Thyroid gland (tissue), 4 donors: Measurements from ENCODE around the gene COL4A1. TPM values are rescaled to one million over a fixed set of nuclear protein-coding genes. Genes with fewer than 3 reads are reported as not detected.

Experiments used
- DNase-seq, 2 donors: peaks; one replicate each; pipeline ENCODE4 v3.0.0-alpha.2; 2019
- H3K27ac ChIP-seq, 3 donors: fragments of 200-600 bp; sonication (generic); 1 replicate in 2 of 3; 2 replicates in 1 of 3; pipeline ENCODE4 v1.5.1; 2016 to 2019; ENCODE audit warnings: mild to moderate bottlenecking in 1 of 3, moderate library complexity in 1 of 3
- H3K27me3 ChIP-seq: fragments of 200-600 bp; sonication (generic); one replicate; pipeline ENCODE4 v1.5.1; 2019
- H3K36me3 ChIP-seq, 2 donors: fragments of 200-600 bp; sonication (generic); one replicate each; pipeline ENCODE4 v1.5.1; 2016 to 2019
- H3K4me1 ChIP-seq, 2 donors: fragments of 200-600 bp; sonication (generic); one replicate each; pipeline ENCODE4 v1.5.1; 2017 to 2019
- H3K4me3 ChIP-seq, 3 donors: fragments of 200-600 bp; sonication (generic); replicated peaks in 1 of 3; 1 replicate in 2 of 3; 2 replicates in 1 of 3; pipeline ENCODE4 v1.5.1; 2016; ENCODE audit warnings: mild to moderate bottlenecking in 1 of 3
- H3K9me3 ChIP-seq: fragments of 200-600 bp; sonication (generic); one replicate; pipeline ENCODE4 v1.5.1; 2017
- POLR2A ChIP-seq, 2 donors: fragments of 450-650 bp; IDR thresholded peaks; one replicate each; pipeline ENCODE4 v1.6.1; 2017; ENCODE audit warnings: antibody characterized with exemption in 2 of 2, mild to moderate bottlenecking in 2 of 2, moderate library complexity in 1 of 2
- WGBS, 2 donors: methylation state at CpG; one replicate each; pipeline ENCODE4 v1.1.5; 2017; 5-methylcytosine and 5-hydroxymethylcytosine counted together
- intact Hi-C: fragments of 100-400 bp; cut with DNase I; formaldehyde crosslinking; loops from one replicate; pipeline ENCODE4 v1.15.1; 2023
- total RNA-seq, 4 donors: library from RNA; depleted of rRNA; stranded (reverse); fragments of >200 nt; gene quantifications; one replicate each; pipeline ENCODE4 v1.2.3, GENCODE V29; 2016
- TF ChIP-seq, protein P1 (sequence below), 6 experiments: fragments of 200-600 bp in 3 of 6; fragments of 450-650 bp in 3 of 6; sonication (generic) in 3 of 6; IDR thresholded peaks; one replicate each; pipeline ENCODE4 v1.5.1; 2016 to 2019; ENCODE audit warnings: antibody characterized with exemption in 6 of 6, mild to moderate bottlenecking in 2 of 6, inconsistent platforms in 1 of 6, moderate library complexity in 1 of 6

COL4A1 gene
- total RNA-seq, 4 donors from 2014 or later, result 71.3 to 161 (median 112) TPM

DNA sequence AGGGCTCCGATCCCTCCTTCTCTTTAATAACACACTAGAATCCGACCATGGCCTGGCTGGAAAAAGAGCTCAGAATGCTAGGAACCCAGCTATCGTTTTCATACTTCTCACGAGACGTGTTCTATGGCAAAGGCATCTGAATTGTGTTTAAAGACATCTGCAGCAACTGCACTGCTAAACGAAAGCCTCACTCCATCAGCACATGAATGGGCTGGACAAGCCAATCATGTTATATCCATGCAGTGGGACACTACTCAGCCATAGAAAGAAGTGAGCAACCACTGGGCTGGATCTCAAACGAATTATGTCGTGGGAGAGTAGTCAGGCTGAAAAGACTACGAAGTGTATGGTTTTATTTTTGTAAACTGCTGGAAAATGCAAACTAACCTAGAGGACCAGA, 136.1 kb downstream of the COL4A1 start:
- Histone ChIP-seq H3K4me3 (no peak overlapping the region), H3K27ac (no peak overlapping the region), H3K4me1 (no peaks in the 10 kb centered on the region), H3K36me3 (peaks cover 49 to 73% of the 10 kb centered on the region in 2 donors), H3K27me3 (no peaks in the 10 kb centered on the region), H3K9me3 (no peaks in the 10 kb centered on the region)
- intact Hi-C loops, result no loop called here
- no peak for DNase-seq
- WGBS, 2 donors, result 78 to 80% methylated on average over 9 of the region's 9 CpGs
- no peak for TF ChIP-seq POLR2A (IDR thresholded peaks at IDR 0.05)
- TF ChIP-seq, protein P1, sequence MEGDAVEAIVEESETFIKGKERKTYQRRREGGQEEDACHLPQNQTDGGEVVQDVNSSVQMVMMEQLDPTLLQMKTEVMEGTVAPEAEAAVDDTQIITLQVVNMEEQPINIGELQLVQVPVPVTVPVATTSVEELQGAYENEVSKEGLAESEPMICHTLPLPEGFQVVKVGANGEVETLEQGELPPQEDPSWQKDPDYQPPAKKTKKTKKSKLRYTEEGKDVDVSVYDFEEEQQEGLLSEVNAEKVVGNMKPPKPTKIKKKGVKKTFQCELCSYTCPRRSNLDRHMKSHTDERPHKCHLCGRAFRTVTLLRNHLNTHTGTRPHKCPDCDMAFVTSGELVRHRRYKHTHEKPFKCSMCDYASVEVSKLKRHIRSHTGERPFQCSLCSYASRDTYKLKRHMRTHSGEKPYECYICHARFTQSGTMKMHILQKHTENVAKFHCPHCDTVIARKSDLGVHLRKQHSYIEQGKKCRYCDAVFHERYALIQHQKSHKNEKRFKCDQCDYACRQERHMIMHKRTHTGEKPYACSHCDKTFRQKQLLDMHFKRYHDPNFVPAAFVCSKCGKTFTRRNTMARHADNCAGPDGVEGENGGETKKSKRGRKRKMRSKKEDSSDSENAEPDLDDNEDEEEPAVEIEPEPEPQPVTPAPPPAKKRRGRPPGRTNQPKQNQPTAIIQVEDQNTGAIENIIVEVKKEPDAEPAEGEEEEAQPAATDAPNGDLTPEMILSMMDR (IDR thresholded peaks at IDR 0.05), result no peak

DNA sequence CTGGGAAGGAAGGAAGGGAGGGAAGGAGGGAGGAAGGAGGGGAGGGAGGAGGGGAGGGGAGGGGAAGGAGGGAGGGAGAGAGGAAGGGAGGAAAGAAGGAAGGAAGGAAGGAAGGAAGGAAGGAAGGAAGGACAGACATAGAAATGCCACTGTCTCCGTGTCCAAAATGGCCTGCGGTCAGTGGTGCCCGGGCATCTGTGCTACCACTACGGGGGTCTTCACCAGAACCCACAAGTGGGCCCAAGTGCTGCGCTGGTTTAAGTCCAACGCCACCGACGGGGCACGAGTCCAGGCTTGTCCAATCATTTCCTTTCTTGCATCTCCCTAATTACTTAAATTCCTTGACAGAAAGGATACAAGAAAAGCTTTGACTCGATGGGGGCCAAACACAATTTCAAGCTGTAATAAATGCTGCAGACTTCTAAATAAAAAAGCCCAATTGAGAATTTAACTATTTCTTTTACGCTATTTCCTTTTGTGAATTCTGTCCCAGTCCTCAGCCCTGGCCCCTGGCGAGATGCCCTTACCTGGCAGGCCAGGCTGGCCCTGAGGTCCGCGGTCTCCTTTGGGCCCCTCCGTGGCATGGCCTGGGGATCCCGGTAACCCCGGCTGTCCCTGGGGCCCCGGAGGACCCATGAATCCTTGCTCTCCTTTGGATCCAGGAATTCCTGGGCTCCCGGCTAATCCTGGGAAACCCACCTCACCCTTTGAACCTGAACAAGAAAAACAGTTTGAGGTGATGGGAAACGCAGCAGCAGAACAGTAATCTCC, 136.8 kb downstream of the COL4A1 start:
- Histone ChIP-seq H3K9me3 (no peaks in the 10 kb centered on the region), H3K4me3 (no peak overlapping the region), H3K36me3 (peaks cover 48 to 67% of the 10 kb centered on the region in 2 donors), H3K27ac (no peak overlapping the region), H3K27me3 (no peaks in the 10 kb centered on the region), H3K4me1 (no peaks in the 10 kb centered on the region)
- no peak for DNase-seq
- 87% methylated on average over 20 of the region's 20 CpGs for WGBS, 2 donors
- intact Hi-C loops, result no loop called here
- no peak for TF ChIP-seq POLR2A (IDR thresholded peaks at IDR 0.05)
- TF ChIP-seq, protein P1 (IDR thresholded peaks at IDR 0.05), result no peak

DNA sequence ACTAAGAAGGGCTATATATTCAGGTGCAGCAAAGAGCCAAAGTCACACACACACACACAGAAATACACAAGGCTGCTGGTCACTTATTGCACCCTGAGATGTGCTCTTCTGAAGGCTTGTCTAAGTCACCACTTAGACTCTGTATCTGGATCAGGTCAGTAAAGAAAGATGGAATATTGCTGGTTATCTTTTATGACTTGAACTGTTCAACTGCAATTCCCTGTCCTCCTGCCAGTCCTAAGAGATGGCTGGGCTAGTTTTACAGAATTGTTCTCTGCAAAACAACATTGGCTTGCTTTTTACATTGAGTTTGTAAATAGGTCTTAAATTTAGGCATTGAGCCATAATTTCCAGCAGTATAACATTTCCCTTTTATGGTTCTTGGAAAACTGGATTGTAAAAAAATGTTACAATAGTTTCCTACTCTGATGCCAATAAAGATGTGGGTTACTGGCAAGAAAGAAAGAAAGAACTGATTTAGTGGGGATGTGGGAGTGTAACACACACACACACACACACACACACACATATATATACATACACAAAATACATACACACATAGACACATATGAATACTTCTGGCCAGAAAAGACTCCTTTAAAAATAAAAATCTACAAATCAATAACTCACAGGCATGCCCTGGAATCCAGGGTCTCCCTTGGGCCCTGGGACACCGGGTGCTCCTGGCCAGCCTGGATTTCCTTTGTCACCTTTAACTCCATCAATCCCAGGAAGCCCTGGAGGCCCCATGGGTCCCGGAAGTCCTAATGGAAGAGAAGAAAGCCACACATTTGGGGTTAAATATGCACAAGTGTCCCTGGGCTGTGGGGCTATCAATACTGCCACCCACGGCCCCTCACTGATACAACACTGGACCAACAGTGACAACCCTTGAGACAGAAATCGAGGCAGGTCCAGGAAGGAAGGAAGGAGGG, 137.7 kb downstream of the COL4A1 start:
- TF ChIP-seq, protein P1 (IDR thresholded peaks at IDR 0.05), result no peak
- TF ChIP-seq POLR2A (IDR thresholded peaks at IDR 0.05), result no peak
- DNase-seq, result no peak
- Histone ChIP-seq H3K4me1 (no peaks in the 10 kb centered on the region), H3K27ac (no peak overlapping the region), H3K4me3 (no peak overlapping the region), H3K27me3 (no peaks in the 10 kb centered on the region), H3K36me3 (peaks cover 38 to 67% of the 10 kb centered on the region in 2 donors), H3K9me3 (no peaks in the 10 kb centered on the region)
- 63 to 64% methylated on average over 4 of the region's 4 CpGs for WGBS, 2 donors
- intact Hi-C loops, result no loop called here

DNA sequence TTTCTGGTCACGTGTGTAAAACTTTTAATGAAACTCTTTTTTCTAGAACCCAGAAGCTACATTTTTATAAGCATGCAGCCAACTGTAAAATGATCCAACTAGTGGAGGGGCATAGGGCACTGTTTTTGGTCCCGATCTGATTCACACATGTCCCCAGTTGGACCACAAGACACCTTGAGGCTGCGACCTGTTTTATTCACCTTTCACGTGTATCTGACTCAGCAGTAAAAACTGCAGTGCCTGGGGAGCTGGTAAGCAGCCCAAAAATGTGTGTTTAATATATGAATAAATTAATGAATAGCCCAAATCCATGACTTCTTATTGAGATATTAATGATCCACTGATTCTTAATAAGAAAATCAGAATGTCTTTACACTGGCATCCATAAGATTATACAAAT, 140.4 kb downstream of the COL4A1 start:
- no peak for DNase-seq
- intact Hi-C loops, result no loop called here
- H3K27me3 ChIP-seq, result no peaks in the 10 kb centered on the region
- H3K27ac ChIP-seq, result no peak overlapping the region
- peaks cover 33 to 61% of the 10 kb centered on the region in 2 donors for H3K36me3 ChIP-seq
- TF ChIP-seq, protein P1 (IDR thresholded peaks at IDR 0.05), result no peak
- TF ChIP-seq POLR2A (IDR thresholded peaks at IDR 0.05), result no peak
- no peaks in the 10 kb centered on the region for H3K4me1 ChIP-seq
- WGBS, 2 donors, result 92 to 95% methylated on average over 4 of the region's 4 CpGs
- H3K9me3 ChIP-seq, result no peaks in the 10 kb centered on the region
- no peak overlapping the region for H3K4me3 ChIP-seq
